ENCODE measurements around the gene TBC1D3K.

GRCh38 chr17:37885136-37885535 is 39.1 kb upstream of the TBC1D3K start:
- TF ChIP-seq CTCF (IDR thresholded peaks at IDR 0.05 in 8 of 11, conservative IDR thresholded peaks at IDR 0.05 in 3 of 11) (no peak), POLR2A (IDR thresholded peaks at IDR 0.05) (no peak)
